Esophagus squamous epithelium (tissue), 4 donors: ENCODE results near the gene OR2V1.

Source experiments
- POLR2A ChIP-seq, 4 donors: fragments of 450-650 bp; IDR thresholded peaks; one replicate each; pipeline ENCODE4 v1.6.1; 2017; ENCODE audit warnings: antibody characterized with exemption in 4 of 4, mild to moderate bottlenecking in 4 of 4, moderate library complexity in 3 of 4
- TF ChIP-seq, protein P1 (sequence below), 6 experiments: fragments of 450-650 bp in 4 of 6; fragments of 200-600 bp in 2 of 6; sonication (generic) in 2 of 6; IDR thresholded peaks; one replicate each; pipeline ENCODE4 v1.5.1; 2016 to 2019; ENCODE audit warnings: antibody characterized with exemption in 6 of 6, mild to moderate bottlenecking in 4 of 6, moderate library complexity in 4 of 6

- TF ChIP-seq, protein P1, sequence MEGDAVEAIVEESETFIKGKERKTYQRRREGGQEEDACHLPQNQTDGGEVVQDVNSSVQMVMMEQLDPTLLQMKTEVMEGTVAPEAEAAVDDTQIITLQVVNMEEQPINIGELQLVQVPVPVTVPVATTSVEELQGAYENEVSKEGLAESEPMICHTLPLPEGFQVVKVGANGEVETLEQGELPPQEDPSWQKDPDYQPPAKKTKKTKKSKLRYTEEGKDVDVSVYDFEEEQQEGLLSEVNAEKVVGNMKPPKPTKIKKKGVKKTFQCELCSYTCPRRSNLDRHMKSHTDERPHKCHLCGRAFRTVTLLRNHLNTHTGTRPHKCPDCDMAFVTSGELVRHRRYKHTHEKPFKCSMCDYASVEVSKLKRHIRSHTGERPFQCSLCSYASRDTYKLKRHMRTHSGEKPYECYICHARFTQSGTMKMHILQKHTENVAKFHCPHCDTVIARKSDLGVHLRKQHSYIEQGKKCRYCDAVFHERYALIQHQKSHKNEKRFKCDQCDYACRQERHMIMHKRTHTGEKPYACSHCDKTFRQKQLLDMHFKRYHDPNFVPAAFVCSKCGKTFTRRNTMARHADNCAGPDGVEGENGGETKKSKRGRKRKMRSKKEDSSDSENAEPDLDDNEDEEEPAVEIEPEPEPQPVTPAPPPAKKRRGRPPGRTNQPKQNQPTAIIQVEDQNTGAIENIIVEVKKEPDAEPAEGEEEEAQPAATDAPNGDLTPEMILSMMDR (IDR thresholded peaks at IDR 0.05), result no peak
- no peak for TF ChIP-seq POLR2A (IDR thresholded peaks at IDR 0.05)
Measured at GRCh38 chr5:181127456-181127855, 3.5 kb downstream of the OR2V1 start.
